Measurements from ENCODE around the gene CT45A1. TPM values are rescaled to one million over a fixed set of nuclear protein-coding genes. Genes with fewer than 3 reads are reported as not detected.
"Not testable (repeated sequence)": the region's sequence is repeated elsewhere in the genome, so short reads cannot be mapped to it uniquely, and the experiment has no call there.

CT45A1 gene, protein sequence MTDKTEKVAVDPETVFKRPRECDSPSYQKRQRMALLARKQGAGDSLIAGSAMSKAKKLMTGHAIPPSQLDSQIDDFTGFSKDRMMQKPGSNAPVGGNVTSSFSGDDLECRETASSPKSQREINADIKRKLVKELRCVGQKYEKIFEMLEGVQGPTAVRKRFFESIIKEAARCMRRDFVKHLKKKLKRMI
- not detected in 2 replicates for total RNA-seq
- polyA plus RNA-seq: not detected in 2 replicates

DNA sequence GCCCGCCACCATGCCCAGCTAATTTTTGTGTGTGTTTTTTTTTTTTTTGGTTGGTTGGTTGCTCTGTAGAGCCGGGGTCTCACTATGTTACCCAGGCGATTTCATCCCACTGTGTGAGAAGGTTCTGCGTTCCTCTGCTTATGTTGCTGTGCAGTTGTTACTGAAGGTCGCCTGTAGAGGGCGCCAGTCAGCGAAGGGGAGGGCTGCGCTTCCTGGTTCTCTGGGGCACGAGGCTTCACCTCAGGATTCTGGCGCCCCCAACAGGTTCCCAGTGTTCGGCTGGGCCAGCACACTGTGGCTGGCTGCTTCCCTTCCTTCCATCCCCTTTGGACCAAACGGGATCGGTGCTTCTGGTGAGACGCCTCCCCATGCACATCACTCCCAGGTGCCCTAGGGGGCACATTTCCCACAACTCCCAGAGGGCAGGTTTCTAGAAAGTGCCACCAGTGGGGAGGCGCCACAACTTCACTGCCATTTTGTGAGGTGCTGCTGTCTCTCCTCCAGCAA, at the start of gene CT45A1:
TSS of gene CT45A1 (plus strand) at position 457 of the 507 bp plus-strand sequence. CDS start 5,302 bp downstream, outside the sequence.
- not testable (repeated sequence) for DNase-seq (ENCODE audit: low spot score); H3K9me2 ChIP-seq (replicated peaks; ENCODE audit: insufficient read depth); H3K4me2 ChIP-seq; H3K4me3 ChIP-seq; H3K4me1 ChIP-seq (ENCODE audit: insufficient read depth); H3K79me2 ChIP-seq; H3K36me3 ChIP-seq (replicated peaks; ENCODE audit: insufficient read depth, low read depth); H3K27me3 ChIP-seq; H4K20me1 ChIP-seq (ENCODE audit: insufficient read depth, poor library complexity, severe bottlenecking); H2AFZ ChIP-seq; H3K27ac ChIP-seq; H3K9me3 ChIP-seq (ENCODE audit: low read depth)
- whole genome bisulfite sequencing (ENCODE audit: low lambda C conversion rate, missing lambda C conversion rate): 82% methylated on average over 5 of the region's 15 CpGs

DNA sequence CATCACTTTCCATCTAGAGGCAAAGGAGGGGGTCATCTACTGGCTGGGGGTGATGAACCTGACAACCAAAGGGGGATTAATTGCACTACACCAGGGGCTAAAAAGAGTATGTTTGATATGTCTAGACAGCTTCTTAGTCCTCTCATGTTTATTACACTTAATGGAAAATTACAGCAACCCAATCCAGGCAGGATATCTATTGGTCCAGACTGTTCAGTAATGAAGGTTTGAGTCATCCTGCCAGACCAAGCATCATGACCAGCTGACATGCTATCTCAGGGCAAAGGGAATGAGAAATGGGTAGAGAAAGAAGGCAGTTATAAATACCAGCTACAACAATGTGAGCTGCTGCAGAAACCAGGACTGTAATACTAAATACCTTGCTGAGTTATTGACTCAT, 40.5 kb upstream of the CT45A1 start:
- not testable (repeated sequence) for H3K9me3 ChIP-seq (ENCODE audit: low read depth); H2AFZ ChIP-seq; H3K36me3 ChIP-seq (replicated peaks; ENCODE audit: insufficient read depth, low read depth); H3K27me3 ChIP-seq; H4K20me1 ChIP-seq (ENCODE audit: insufficient read depth, poor library complexity, severe bottlenecking); H3K4me1 ChIP-seq (ENCODE audit: insufficient read depth); DNase-seq (ENCODE audit: low spot score); H3K9me2 ChIP-seq (replicated peaks; ENCODE audit: insufficient read depth); H3K4me2 ChIP-seq; H3K27ac ChIP-seq; H3K4me3 ChIP-seq; H3K79me2 ChIP-seq

DNA sequence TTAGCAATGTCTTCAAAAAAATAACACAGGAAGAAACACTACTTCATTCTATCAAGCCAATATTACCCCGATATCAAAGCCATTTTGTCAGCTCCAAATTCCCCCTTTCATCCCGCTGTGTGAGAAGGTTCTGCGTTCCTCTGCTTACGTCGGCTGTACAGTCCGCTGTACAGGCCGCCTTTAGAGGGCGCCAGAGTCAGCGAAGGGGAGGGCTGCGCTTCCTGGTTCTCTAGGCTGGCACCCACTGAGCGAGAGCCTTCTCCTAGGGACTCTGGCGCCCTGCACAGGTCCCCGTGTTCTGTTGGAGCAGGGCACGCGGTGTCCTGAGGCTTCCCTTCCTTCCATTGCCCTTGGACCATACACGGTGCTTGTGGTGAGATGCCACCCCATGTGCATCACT, 25.3 kb upstream of the CT45A1 start:
- H3K4me3 ChIP-seq: no peak overlapping the region
- H4K20me1 ChIP-seq (ENCODE audit: insufficient read depth, poor library complexity, severe bottlenecking): no peaks in the 10 kb centered on the region
- H3K4me2 ChIP-seq: no peak overlapping the region
- H3K79me2 ChIP-seq: no peaks in the 10 kb centered on the region
- H3K27ac ChIP-seq: no peak overlapping the region
- no peaks in the 10 kb centered on the region for H3K36me3 ChIP-seq (replicated peaks; ENCODE audit: insufficient read depth, low read depth)
- H3K9me3 ChIP-seq (ENCODE audit: low read depth): no peaks in the 10 kb centered on the region
- no peaks in the 10 kb centered on the region for H3K4me1 ChIP-seq (ENCODE audit: insufficient read depth)
- no peaks in the 10 kb centered on the region for H3K27me3 ChIP-seq
- 52% methylated on average over 16 of the region's 16 CpGs for WGBS (ENCODE audit: low lambda C conversion rate, missing lambda C conversion rate)
- H3K9me2 ChIP-seq (replicated peaks; ENCODE audit: insufficient read depth): no peaks in the 10 kb centered on the region
- H2AFZ ChIP-seq: no peak overlapping the region
- no peak for DNase-seq (ENCODE audit: low spot score)
- no peak for TF ChIP-seq EZH2phosphoT487 (IDR thresholded peaks at IDR 0.05; ENCODE audit: low read depth, severe bottlenecking, unreplicated experiment)
- TF ChIP-seq EZH2 (IDR thresholded peaks at IDR 0.05; ENCODE audit: borderline replicate concordance): no peak
- TF ChIP-seq, protein P1, sequence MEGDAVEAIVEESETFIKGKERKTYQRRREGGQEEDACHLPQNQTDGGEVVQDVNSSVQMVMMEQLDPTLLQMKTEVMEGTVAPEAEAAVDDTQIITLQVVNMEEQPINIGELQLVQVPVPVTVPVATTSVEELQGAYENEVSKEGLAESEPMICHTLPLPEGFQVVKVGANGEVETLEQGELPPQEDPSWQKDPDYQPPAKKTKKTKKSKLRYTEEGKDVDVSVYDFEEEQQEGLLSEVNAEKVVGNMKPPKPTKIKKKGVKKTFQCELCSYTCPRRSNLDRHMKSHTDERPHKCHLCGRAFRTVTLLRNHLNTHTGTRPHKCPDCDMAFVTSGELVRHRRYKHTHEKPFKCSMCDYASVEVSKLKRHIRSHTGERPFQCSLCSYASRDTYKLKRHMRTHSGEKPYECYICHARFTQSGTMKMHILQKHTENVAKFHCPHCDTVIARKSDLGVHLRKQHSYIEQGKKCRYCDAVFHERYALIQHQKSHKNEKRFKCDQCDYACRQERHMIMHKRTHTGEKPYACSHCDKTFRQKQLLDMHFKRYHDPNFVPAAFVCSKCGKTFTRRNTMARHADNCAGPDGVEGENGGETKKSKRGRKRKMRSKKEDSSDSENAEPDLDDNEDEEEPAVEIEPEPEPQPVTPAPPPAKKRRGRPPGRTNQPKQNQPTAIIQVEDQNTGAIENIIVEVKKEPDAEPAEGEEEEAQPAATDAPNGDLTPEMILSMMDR (IDR thresholded peaks at IDR 0.05; ENCODE audit: poor library complexity): no peak

DNA sequence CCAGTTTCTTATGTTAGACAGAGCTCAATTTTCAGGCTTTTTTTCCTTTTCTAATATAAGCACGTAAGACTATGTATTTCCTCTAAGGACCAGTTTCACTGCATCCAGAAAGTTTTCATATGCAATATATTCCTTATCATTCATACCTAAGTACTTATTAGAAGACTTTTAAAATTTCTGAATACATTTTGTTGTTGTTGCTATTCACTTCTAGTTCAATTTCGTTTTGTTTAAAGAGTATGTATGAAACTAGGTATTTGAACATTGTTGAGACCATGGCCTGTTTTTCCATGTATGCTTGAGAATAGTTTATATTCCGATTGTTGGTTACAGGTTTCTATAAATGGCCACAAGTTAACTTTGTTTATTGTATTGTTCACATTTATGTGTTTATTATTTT, 18.0 kb upstream of the CT45A1 start:
- Histone ChIP-seq H3K9me2 (replicated peaks; ENCODE audit: insufficient read depth) (no peaks in the 10 kb centered on the region), H3K79me2 (no peaks in the 10 kb centered on the region), H3K27ac (no peak overlapping the region), H3K27me3 (no peaks in the 10 kb centered on the region), H4K20me1 (ENCODE audit: insufficient read depth, poor library complexity, severe bottlenecking) (no peaks in the 10 kb centered on the region), H3K4me3 (no peak overlapping the region), H2AFZ (no peak overlapping the region), H3K4me1 (ENCODE audit: insufficient read depth) (no peaks in the 10 kb centered on the region), H3K36me3 (replicated peaks; ENCODE audit: insufficient read depth, low read depth) (no peaks in the 10 kb centered on the region), H3K9me3 (ENCODE audit: low read depth) (no peaks in the 10 kb centered on the region), H3K4me2 (no peak overlapping the region)
- DNase-seq (ENCODE audit: low spot score): no peak
- WGBS (ENCODE audit: low lambda C conversion rate, missing lambda C conversion rate): 55% methylated on average over 3 of the region's 3 CpGs
- TF ChIP-seq EZH2phosphoT487 (IDR thresholded peaks at IDR 0.05; ENCODE audit: low read depth, severe bottlenecking, unreplicated experiment) (no peak), EZH2 (IDR thresholded peaks at IDR 0.05; ENCODE audit: borderline replicate concordance) (no peak)
- TF ChIP-seq, protein P1 (IDR thresholded peaks at IDR 0.05; ENCODE audit: poor library complexity): no peak

Measured in hepatocyte (in vitro differentiated cells).